K562 (cell line): ENCODE data around the gene CSK. TPM values are rescaled to one million over a fixed set of nuclear protein-coding genes. Genes with fewer than 3 reads are reported as not detected.

Source experiments
- ATAC-seq: fragments of 200-7000 bp; cut with Tn5 transposase; 3 replicates; pipeline ENCODE4 v1.9.1; 2020; ENCODE audit warnings: moderate library complexity
- BruUV-seq: library from RNA; stranded (reverse); fragments of 400-500 nt; replicated peaks from 2 replicates; lab custom pipeline; 2021; lab: Mats Ljungman, UMichigan
- CTCF ChIA-PET: fragments of 300-600 bp; formaldehyde crosslinking; extraction: SDS; loops from one replicate; lab custom pipeline; 2021; ENCODE audit warnings: low intra/inter-chr PET ratio; lab: Yijun Ruan, JAX
- POLR2A ChIA-PET: fragments of 300-600, 350-650 bp; sonication (Branson Sonifier 250); formaldehyde crosslinking; extraction: SDS; loops from one replicate; lab custom pipeline; 2021; ENCODE audit warnings: antibody characterized with exemption, inconsistent platforms; lab: Yijun Ruan, JAX
- DNase-seq, 4 experiments: peaks; one replicate each; pipeline versions ENCODE4 v3.0.0 to v3.0.0-alpha.2; 2011 to 2018; ENCODE audit warnings: low spot score in 3 of 4, mixed read lengths in 3 of 4; ENCODE audit errors: extremely low read depth in 1 of 4
- FAIRE-seq: peaks from 2 replicates; lab custom pipeline; 2011; peaks lifted over from hg19 to GRCh38; lab: Jason Lieb, UNC
- H2AFZ ChIP-seq: 2 replicates; pipeline ENCODE4 v1.6.0; 2011; ENCODE audit warnings: low read depth, low read length, control low read depth, inconsistent platforms
- H3K27ac ChIP-seq: fragments of 200-600 bp; 3 replicates; pipeline ENCODE4 v1.8.0; 2011; ENCODE audit warnings: low read depth, mild to moderate bottlenecking, control low read depth, inconsistent platforms, low read length, moderate library complexity, mixed read lengths; ENCODE audit errors: extremely low read depth
- H3K27me3 ChIP-seq, 2 experiments: fragments of 300-600 bp in 1 of 2; 2 replicates in 1 of 2; 3 replicates in 1 of 2; pipeline versions ENCODE4 v1.6.0 to v1.8.0; 2011; ENCODE audit warnings: inconsistent platforms in 2 of 2, low read length in 2 of 2, mild to moderate bottlenecking in 1 of 2, mixed read lengths in 1 of 2, moderate library complexity in 1 of 2; ENCODE audit not compliant: control insufficient read depth in 2 of 2, insufficient read depth in 2 of 2
- H3K36me3 ChIP-seq: fragments of 300-600 bp; 3 replicates; pipeline ENCODE4 v1.8.0; 2011; ENCODE audit warnings: mild to moderate bottlenecking, low read length, inconsistent platforms; ENCODE audit not compliant: control insufficient read depth, insufficient read depth
- H3K4me1 ChIP-seq, 2 experiments: fragments of 200-600 bp in 1 of 2; replicated peaks in 1 of 2; 2 replicates in 1 of 2; 3 replicates in 1 of 2; pipeline versions ENCODE4 v1.5.1 to v1.8.0; 2011; ENCODE audit warnings: inconsistent platforms in 2 of 2, low read length in 2 of 2, mild to moderate bottlenecking in 1 of 2, mixed read lengths in 1 of 2, moderate library complexity in 1 of 2; ENCODE audit not compliant: control insufficient read depth in 2 of 2, insufficient read depth in 2 of 2
- H3K4me2 ChIP-seq: 2 replicates; pipeline ENCODE4 v1.6.1; 2011; ENCODE audit warnings: low read length, control low read depth, inconsistent platforms, mixed read lengths; ENCODE audit not compliant: insufficient read depth
- H3K4me3 ChIP-seq: fragments of 200-600 bp; sonication (generic), shearing (Covaris generic); 2 replicates; pipeline ENCODE4 v1.5.1; 2016; ENCODE audit warnings: control low read depth, inconsistent platforms
- H3K79me2 ChIP-seq: fragments of 200-600 bp; 3 replicates; pipeline ENCODE4 v1.8.0; 2011; ENCODE audit warnings: low read length, inconsistent platforms; ENCODE audit not compliant: control insufficient read depth, insufficient read depth
- H3K9ac ChIP-seq, 2 experiments: 2 replicates each; pipeline versions ENCODE4 v1.6.0 to v1.6.1; 2011; ENCODE audit warnings: low read depth in 2 of 2, low read length in 2 of 2, control low read depth in 1 of 2, inconsistent platforms in 1 of 2, mild to moderate bottlenecking in 1 of 2, mixed read lengths in 1 of 2; ENCODE audit not compliant: insufficient read depth in 1 of 2
- H3K9me1 ChIP-seq: one replicate; pipeline ENCODE4 v1.6.0; 2011; ENCODE audit warnings: inconsistent platforms, mild to moderate bottlenecking, low read length, moderate library complexity; ENCODE audit not compliant: control insufficient read depth, insufficient read depth
- H3K9me3 ChIP-seq: replicated peaks from 2 replicates; pipeline ENCODE4 v1.5.1; 2011; ENCODE audit warnings: low read depth, low read length, inconsistent platforms; ENCODE audit not compliant: control insufficient read depth, insufficient read depth
- H4K20me1 ChIP-seq: replicated peaks from 2 replicates; pipeline ENCODE4 v1.6.1; 2011; ENCODE audit warnings: low read length, inconsistent platforms, mixed read lengths; ENCODE audit not compliant: control insufficient read depth, insufficient read depth
- CTBP1 ChIP-seq: fragments of 450-650 bp; IDR thresholded peaks from 2 replicates; pipeline ENCODE4 v1.6.1; 2016; ENCODE audit warnings: borderline replicate concordance
- FOXK1 ChIP-seq: sonication (generic); formaldehyde crosslinking; IDR thresholded peaks from 2 replicates; pipeline ENCODE4 v1.8.0; 2022; ENCODE audit warnings: missing genetic modification reagents, mild to moderate bottlenecking, borderline replicate concordance
- RBM25 ChIP-seq: fragments of 200-400 bp; formaldehyde crosslinking; IDR thresholded peaks from 2 replicates; pipeline ENCODE4 v1.6.1; 2018; ENCODE audit warnings: low read length, low read depth, moderate library complexity; ENCODE audit not compliant: severe bottlenecking
- ZNF740 ChIP-seq, 3 experiments: fragments of 200-800 bp in 1 of 3; sonication (Bioruptor generic) in 1 of 3; sonication (generic) in 1 of 3; formaldehyde crosslinking in 1 of 3; IDR thresholded peaks; 2 replicates each; pipeline versions ENCODE4 v1.6.1 to v1.8.0; 2016 to 2022; ENCODE audit warnings: mild to moderate bottlenecking in 2 of 3, missing compliant biosample characterization in 2 of 3, missing genetic modification characterization in 2 of 3, missing genetic modification reagents in 1 of 3
- WGBS: fragments of 100-300 bp; shearing (Covaris generic); methylation state at CpG from one replicate; pipeline ENCODE4 v1.1.6; 2016; ENCODE audit warnings: low coverage, mixed read lengths; ENCODE audit not compliant: insufficient coverage; ENCODE audit errors: missing lambda C conversion rate; 5-methylcytosine and 5-hydroxymethylcytosine counted together
- in situ Hi-C: fragments of 300-500 bp; cut with MboI; formaldehyde crosslinking; loops from 4 replicates; pipeline ENCODE4 v1.15.0; 2018; ENCODE audit warnings: inconsistent platforms, mixed read lengths
- intact Hi-C: fragments of 100-400 bp; cut with micrococcal nuclease; formaldehyde crosslinking; loops from 2 replicates; pipeline ENCODE4 v1.14.2; 2022
- polyA plus RNA-seq, 8 experiments: library from polyadenylated mRNA; depleted of rRNA in 4 of 8; stranded (reverse) in 5 of 8; unstranded in 3 of 8; fragments of >200 nt; fragmentation: Nextera tagmentation in 2 of 8; fragmentation: Illumina TruSeq in 1 of 8; extraction: Ambion mirVana in 2 of 8; extraction: Trizol in 1 of 8; gene quantifications; 2 replicates each; pipeline versions ENCODE4 v1.2.1 to v1.2.3, GENCODE V29; 2011 to 2014; ENCODE audit warnings: inconsistent platforms in 1 of 8, missing spikeins in 1 of 8
- total RNA-seq, 7 experiments: library from RNA; depleted of rRNA in 6 of 7; stranded (reverse); fragments of >200 nt in 6 of 7; fragmentation: Illumina TruSeq in 2 of 7; extraction: Trizol in 2 of 7; gene quantifications; 2 replicates each; pipeline versions ENCODE4 v1.2.1 to v1.2.3, GENCODE V29; 2011 to 2021; ENCODE audit warnings: low replicate concordance in 1 of 7
- TF ChIP-seq, protein P1 (sequence below): fragments of 250-450 bp; sonication (Bioruptor Pico); IDR thresholded peaks from 2 replicates; pipeline ENCODE4 v1.9.0; 2021; ENCODE audit warnings: mild to moderate bottlenecking

CSK gene
- total and polyA plus RNA-seq, 9 of the 15 experiments (the other 6 are each of a cell fraction or from before 2014, with no cell fraction given) = 1.5 to 112 (median 22.5) TPM

DNA sequence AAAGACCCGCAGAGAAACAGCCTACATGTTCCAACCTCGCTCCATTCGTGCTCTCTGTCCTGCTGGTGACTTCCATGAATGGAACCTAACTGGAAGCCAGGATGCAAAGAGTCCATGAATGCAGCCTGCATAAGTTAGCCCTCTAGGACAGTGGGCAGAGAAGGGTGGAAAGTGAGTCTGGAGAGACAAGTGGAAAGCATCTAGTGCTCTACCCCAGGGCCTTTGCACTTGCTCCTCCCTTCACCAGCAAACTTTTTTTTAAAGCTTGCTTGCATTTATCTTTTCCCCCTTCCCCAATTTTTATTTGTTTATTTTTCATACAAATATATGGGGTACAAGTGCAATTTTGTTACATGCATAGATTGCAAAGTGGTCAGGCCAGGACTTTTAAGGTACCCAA is 48.6 kb upstream of the CSK start:
- Histone ChIP-seq H2AFZ (no peak overlapping the region), H3K36me3 (no peaks in the 10 kb centered on the region), H3K9me1 (no peaks in the 10 kb centered on the region), H3K4me2 (no peak overlapping the region), H3K9me3 (no peaks in the 10 kb centered on the region), H3K4me3 (no peak overlapping the region), H3K79me2 (no peaks in the 10 kb centered on the region), H3K4me1 (no peaks in the 10 kb centered on the region), H3K9ac (no peak overlapping the region), H3K27ac (no peak overlapping the region), H3K27me3 (peaks cover 45 to 48% of the 10 kb centered on the region in 2 experiments), H4K20me1 (no peaks in the 10 kb centered on the region)
- no peak for ATAC-seq
- no peak for DNase-seq
- FAIRE-seq = no peak
- ChIA-PET POLR2A (no interaction called here), CTCF (no interaction called here)
- in situ Hi-C loops = no loop called here
- intact Hi-C loops = no loop called here
- BruUV-seq = no TSS peak
- WGBS = 0% methylated on average over 3 of the region's 3 CpGs
- no peak for TF ChIP-seq CTBP1
- TF ChIP-seq RBM25 = peak; percentile 61

DNA sequence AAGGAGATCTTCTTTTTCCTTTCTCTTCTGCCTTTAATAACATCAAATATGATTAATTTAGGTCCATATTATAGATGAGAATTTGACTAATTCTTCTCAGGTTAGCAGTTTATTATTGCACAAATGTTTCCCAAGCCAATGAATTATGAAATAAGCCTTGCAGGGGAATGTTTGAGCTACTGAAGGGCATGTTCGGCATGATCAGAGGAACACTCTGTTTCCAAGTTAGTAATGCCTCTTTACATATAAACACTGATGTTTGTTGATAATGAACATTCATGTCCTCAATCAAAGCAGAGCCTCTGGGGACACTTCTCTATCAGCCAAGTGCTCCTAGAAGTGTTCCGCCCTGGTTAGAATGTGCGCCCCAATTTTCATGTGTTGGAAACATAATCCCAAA is 46.6 kb upstream of the CSK start:
- intact Hi-C loops = no loop called here
- TF ChIP-seq, protein P1, sequence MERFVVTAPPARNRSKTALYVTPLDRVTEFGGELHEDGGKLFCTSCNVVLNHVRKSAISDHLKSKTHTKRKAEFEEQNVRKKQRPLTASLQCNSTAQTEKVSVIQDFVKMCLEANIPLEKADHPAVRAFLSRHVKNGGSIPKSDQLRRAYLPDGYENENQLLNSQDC = no peak
- TF ChIP-seq FOXK1 (CRISPR knock-in tag) (no peak), ZNF740 (CRISPR knock-in tag; IDR thresholded peaks at IDR 0.05) (no peak), ZNF740 (tag; IDR thresholded peaks at IDR 0.05) (no peak)

More for the DNA sequence above, 46.6 kb upstream of the CSK start:
- ChIA-PET POLR2A (no interaction called here), CTCF (no interaction called here)
- no peak overlapping the region for H3K4me3 ChIP-seq
- H3K27me3 ChIP-seq = peaks cover 43 to 50% of the 10 kb centered on the region in 2 experiments
- no peak overlapping the region for H3K27ac ChIP-seq
- peak; percentile 40 for FAIRE-seq
- WGBS = 0% methylated on average over 3 of the region's 3 CpGs
- H3K9ac ChIP-seq = no peak overlapping the region
- no peaks in the 10 kb centered on the region for H4K20me1 ChIP-seq
- no TSS peak for BruUV-seq
- no peak overlapping the region for H3K4me2 ChIP-seq
- H3K9me3 ChIP-seq = no peaks in the 10 kb centered on the region
- ATAC-seq = no peak
- no peak overlapping the region for H2AFZ ChIP-seq
- in situ Hi-C loops = no loop called here
- no peaks in the 10 kb centered on the region for H3K4me1 ChIP-seq
- DNase-seq = no peak
- no peaks in the 10 kb centered on the region for H3K9me1 ChIP-seq
- no peaks in the 10 kb centered on the region for H3K79me2 ChIP-seq
- no peaks in the 10 kb centered on the region for H3K36me3 ChIP-seq
